HG03196 (cell line): ENCODE results near the gene TINAG.

ENCODE experiments used
- ATAC-seq: cut with Tn5 transposase; IDR thresholded peaks from one replicate; pipeline ENCODE4 v1.9.1; 2021; ENCODE audit not compliant: unreplicated experiment

Gene TINAG

GRCh38 chr6:54426995-54427394 is 118.8 kb downstream of the TINAG start:
- ATAC-seq: peak; percentile 36

- ATAC-seq: no peak
Observed at GRCh38 chr6:54427396-54427937, 119.2 kb downstream of the TINAG start.

DNA sequence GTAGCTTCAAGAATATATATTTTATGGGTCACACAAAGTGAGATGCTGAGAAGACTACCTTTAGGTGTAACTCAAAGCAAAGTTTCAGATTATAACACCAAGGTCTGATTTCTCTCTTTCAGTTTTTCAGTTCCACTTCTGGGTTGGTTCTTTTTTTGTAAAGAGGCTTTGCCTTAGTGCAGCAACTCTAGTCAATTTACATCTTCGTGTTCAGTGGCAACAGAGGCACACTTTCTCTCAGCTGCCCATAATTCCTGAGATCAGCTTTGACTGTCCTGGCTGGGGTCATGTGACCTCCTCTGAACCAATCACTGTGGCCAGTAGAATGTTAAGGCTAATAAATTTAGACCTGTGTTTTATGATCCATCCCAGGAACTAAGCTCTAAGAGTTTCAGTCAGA is 120.2 kb downstream of the TINAG start:
- peak; percentile 85 for ATAC-seq

- no peak for ATAC-seq
Observed at GRCh38 chr6:54431466-54431865, 123.2 kb downstream of the TINAG start.
